Measurements from ENCODE around the gene CD40LG. TPM values are rescaled to one million over a fixed set of nuclear protein-coding genes. Genes with fewer than 3 reads are reported as not detected.

The CD40LG gene
- total RNA-seq, 1 donor from 2014 or later, result not detected

DNA sequence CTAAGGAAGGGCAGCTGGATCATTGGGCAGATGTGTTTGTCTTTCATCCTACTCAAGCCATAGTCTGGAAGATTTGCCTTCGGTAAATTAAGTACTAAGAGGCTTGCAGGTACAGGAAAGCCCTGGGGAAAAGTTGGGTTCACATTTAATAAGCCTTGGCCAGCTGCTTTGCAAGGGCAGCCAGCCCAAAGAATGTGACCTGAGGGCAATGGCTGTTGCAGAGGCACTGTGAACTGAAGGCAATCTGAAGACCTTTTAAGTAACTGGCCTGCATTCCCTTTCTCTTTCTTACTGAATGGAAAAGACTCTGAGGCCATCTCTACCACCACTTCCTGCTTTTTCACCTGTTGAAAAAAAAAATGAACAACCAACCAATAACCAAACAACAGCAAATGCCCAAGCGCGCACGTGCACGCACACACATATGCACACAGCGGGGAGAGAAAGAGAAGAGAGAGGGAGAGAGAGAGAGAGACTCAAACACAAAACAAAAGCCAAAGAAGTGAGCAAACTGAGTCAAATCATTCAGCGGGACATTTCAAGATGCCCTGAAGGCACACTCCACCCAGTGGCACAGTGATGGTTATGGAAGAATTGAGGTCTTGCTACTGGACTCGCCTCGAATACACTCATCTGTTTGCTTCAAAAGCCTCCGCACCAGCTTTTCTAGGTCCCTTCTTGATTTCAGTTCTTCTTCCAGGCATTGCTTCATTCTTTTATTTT lies 19.6 kb downstream of the CD40LG start:
- Histone ChIP-seq H3K4me3 (ENCODE audit: low read depth, low read length) (no peak overlapping the region), H3K36me3 (ENCODE audit: control insufficient read depth, insufficient read depth, low read length) (no peaks in the 10 kb centered on the region), H3K27me3 (ENCODE audit: control insufficient read depth, insufficient read depth, low read length) (no peaks in the 10 kb centered on the region)
- TF ChIP-seq, protein P1, sequence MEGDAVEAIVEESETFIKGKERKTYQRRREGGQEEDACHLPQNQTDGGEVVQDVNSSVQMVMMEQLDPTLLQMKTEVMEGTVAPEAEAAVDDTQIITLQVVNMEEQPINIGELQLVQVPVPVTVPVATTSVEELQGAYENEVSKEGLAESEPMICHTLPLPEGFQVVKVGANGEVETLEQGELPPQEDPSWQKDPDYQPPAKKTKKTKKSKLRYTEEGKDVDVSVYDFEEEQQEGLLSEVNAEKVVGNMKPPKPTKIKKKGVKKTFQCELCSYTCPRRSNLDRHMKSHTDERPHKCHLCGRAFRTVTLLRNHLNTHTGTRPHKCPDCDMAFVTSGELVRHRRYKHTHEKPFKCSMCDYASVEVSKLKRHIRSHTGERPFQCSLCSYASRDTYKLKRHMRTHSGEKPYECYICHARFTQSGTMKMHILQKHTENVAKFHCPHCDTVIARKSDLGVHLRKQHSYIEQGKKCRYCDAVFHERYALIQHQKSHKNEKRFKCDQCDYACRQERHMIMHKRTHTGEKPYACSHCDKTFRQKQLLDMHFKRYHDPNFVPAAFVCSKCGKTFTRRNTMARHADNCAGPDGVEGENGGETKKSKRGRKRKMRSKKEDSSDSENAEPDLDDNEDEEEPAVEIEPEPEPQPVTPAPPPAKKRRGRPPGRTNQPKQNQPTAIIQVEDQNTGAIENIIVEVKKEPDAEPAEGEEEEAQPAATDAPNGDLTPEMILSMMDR (IDR thresholded peaks at IDR 0.05; ENCODE audit: insufficient read depth, low read length, poor library complexity, severe bottlenecking), result no peak
- no peak for DNase-seq (ENCODE audit: low read depth)

DNA sequence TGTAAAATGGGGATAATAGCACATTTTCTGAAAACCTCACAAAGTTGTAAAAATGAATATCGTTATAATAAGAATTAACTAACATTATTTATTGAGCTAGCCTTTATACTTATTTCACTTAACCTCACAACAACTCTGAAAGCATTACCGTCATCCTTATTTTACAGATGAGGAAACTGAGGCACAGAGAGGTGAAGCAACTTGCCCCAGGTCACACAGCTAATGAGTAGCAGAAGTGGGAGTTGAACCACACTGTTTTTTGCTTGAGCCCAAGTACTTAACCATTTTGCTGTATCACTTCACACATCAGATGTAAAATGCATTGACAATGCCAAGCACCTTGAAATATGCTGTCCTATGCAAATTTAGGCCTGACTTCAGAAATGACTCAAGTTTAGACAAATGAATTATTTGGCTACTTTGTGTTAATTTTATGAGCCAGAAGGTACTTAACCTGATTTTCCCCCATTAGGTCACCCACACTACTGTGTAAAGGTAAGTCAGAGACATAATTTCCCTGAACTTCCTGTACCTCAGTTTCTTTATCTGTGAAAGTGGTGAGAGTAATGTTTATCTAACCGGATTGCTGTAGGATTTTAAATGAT lies 23.1 kb downstream of the CD40LG start:
- Histone ChIP-seq H3K27me3 (ENCODE audit: control insufficient read depth, insufficient read depth, low read length) (no peaks in the 10 kb centered on the region), H3K4me3 (ENCODE audit: low read depth, low read length) (no peak overlapping the region), H3K36me3 (ENCODE audit: control insufficient read depth, insufficient read depth, low read length) (no peaks in the 10 kb centered on the region)
- TF ChIP-seq, protein P1 (IDR thresholded peaks at IDR 0.05; ENCODE audit: insufficient read depth, low read length, poor library complexity, severe bottlenecking), result no peak
- no peak for DNase-seq (ENCODE audit: low read depth)

DNA sequence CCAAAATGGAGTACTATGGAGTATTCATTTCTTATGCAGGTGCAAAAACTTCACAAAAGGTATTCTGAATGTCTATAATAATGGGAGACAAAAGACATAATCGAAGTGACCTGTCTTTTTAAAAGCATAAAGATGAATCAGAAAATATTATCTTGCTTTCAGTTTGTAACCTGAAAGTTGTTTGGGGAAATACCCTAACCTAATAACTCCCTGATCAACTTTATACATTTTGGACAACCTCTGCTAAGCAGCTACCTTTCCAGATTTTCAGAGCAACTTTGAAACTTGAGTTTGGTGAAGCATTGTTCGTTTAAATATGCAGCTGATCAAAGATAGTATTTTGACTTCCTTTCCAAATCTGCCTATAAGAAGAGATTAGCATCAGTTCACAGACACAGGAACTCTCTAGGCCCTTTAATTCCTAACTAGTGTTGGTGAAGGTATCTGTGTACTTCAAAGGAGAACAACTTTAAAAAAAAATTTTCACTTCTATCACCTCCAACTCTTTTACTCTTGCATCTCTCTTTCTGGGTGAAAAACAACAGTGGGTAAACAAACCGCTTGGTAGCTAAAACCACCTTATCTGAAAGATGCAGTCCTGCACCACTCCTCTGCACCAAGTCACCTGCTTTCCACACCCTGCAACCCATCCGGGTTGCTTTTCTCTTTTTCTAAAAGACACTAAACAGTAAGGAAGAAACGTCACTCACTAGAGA lies 26.5 kb downstream of the CD40LG start:
- DNase-seq (ENCODE audit: low read depth), result no peak
- no peaks in the 10 kb centered on the region for H3K36me3 ChIP-seq (ENCODE audit: control insufficient read depth, insufficient read depth, low read length)
- TF ChIP-seq, protein P1 (IDR thresholded peaks at IDR 0.05; ENCODE audit: insufficient read depth, low read length, poor library complexity, severe bottlenecking), result no peak
- no peak overlapping the region for H3K4me3 ChIP-seq (ENCODE audit: low read depth, low read length)
- H3K27me3 ChIP-seq (ENCODE audit: control insufficient read depth, insufficient read depth, low read length), result no peaks in the 10 kb centered on the region

DNA sequence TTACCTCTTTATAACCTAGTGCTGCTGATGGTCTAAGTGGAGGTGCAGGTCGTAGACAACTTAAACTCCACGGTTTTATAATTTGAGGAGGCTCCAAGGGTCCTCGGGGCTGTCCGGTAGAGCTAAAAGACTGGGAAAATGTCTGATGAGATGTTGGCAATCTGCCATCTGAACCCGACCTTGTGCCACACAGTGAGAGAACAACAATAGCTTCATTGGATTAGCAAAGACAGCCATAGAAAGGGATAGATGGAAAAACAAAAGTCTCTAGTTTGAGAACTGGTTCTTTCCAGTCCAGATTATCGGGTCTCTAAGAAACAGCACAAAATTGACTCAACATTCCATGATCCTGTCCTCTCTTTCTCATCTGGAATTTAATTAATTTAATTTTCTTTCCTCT lies 31.6 kb downstream of the CD40LG start:
- Histone ChIP-seq H3K27me3 (ENCODE audit: control insufficient read depth, insufficient read depth, low read length) (no peaks in the 10 kb centered on the region), H3K36me3 (ENCODE audit: control insufficient read depth, insufficient read depth, low read length) (no peaks in the 10 kb centered on the region), H3K4me3 (ENCODE audit: low read depth, low read length) (no peak overlapping the region)
- no peak for DNase-seq (ENCODE audit: low read depth)
- TF ChIP-seq, protein P1 (IDR thresholded peaks at IDR 0.05; ENCODE audit: insufficient read depth, low read length, poor library complexity, severe bottlenecking), result no peak

DNA sequence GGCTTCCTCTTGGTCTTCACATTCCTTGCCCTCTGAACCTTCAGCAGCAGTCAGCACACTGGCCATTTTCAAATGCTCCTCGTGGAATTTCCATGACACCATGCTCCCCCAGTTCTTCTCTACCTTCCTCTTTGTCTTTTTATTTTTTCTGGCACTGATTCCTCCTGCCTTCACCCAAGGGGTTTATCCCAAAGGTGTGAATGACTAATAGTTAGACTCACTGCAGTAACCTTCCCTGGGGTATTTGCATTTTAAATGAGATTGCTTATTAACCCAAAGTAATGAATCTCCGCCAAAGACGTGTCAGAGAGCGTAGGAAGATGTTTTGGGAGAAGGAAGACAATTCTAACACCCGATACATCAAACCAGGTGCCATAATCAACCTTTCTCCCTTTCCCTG lies 36.2 kb downstream of the CD40LG start:
- Histone ChIP-seq H3K36me3 (ENCODE audit: control insufficient read depth, insufficient read depth, low read length) (no peaks in the 10 kb centered on the region), H3K27me3 (ENCODE audit: control insufficient read depth, insufficient read depth, low read length) (no peaks in the 10 kb centered on the region), H3K4me3 (ENCODE audit: low read depth, low read length) (no peak overlapping the region)
- TF ChIP-seq, protein P1 (IDR thresholded peaks at IDR 0.05; ENCODE audit: insufficient read depth, low read length, poor library complexity, severe bottlenecking), result no peak
- no peak for DNase-seq (ENCODE audit: low read depth)
